Measurements from ENCODE around the gene PDE9A.
"Not testable (repeated sequence)": the region's sequence is repeated elsewhere in the genome, so short reads cannot be mapped to it uniquely, and the experiment has no call there.

Gene PDE9A

DNA sequence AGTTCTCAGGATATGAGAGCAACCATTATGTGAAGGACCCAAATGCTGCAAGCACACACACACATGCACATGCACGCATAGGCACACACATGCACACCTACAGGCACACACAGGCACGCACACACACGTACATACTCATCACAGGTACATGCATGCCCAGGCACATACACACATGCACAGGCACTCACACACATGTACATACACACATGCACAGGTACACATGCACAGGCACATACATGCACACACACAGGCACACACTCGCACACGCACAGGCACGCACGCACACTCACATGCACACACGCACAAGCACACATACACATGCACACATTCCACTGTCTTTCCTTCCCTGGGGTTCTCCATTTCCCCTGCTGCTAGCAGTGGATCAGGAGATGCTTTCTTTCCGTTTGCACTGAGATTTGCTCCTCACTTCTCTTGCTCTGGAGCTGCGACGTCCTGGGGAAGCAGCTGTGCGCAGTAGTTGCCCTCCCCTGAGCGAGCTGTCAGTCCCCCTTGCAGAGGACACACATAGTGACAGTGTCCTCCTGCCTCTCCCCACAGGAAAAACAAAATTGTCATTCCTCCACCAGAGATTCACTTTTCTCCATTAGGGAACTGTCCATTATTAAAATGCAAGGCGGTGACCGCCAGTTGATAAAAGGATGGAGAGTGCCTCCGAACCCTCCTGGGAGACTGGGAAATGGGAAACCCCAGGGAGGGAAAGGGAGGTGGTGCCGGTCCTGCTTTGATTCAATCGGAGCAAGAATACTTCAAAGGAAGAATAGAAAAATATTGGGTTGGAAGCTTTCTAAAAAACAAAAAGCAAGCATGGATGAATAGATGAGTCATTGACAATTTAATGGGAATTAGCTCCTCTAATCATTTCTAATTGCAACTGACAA lies 156.4 kb downstream of the PDE9A start:
- DNase-seq, result no peak

DNA sequence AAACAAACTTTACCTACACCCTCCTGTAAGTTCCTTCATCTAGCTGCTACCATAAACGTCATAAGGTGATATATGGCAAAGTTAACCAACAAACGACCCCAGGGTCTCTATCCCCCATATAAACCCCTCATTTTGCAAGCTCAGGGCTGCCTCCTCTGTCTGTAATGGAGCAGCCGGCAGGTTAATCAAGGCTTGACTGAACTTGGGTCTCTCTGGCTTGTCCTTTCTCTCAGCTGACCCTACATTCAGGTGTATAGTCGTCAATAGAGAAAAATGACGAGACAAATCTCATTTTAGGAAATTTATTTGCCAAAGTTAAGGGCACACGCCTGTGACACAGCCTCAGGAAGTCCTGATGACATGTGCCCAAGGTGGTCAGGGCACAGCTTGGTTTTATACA lies 158.5 kb downstream of the PDE9A start:
- no peak for DNase-seq

DNA sequence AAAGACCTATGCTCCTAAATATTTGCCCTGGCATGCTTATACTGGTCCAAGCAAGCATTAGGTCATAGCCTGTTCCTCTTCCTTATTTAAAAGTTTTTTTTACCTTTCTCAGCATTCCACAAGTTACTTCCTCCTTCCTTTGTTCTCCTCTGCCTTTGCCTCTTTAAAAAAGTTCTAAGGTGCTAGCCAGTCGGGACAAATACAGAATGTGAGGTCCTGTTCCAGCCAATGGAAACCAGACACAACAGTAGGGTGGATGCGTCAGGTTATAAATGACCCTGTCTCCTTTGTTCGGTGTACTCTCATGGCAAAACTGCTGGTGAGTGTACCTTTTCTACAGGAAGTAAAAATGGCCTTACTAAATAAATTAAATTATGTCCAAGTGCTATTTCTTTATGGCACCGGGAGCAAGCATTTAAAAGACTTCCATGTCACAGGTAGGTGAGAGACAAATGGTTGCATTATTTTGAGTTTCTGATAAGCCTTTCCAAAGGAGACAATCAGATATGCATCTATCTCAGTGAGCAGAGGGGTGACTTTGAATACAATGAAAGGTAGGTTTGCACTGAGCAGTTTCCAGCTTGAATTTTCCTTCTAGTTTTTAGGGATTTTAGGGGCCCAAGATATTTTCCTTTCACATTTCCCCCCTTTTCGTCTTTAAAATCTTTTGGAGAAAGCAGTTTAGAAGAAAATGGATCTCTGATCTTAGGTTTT lies 159.3 kb downstream of the PDE9A start:
- DNase-seq, result not testable (repeated sequence)

DNA sequence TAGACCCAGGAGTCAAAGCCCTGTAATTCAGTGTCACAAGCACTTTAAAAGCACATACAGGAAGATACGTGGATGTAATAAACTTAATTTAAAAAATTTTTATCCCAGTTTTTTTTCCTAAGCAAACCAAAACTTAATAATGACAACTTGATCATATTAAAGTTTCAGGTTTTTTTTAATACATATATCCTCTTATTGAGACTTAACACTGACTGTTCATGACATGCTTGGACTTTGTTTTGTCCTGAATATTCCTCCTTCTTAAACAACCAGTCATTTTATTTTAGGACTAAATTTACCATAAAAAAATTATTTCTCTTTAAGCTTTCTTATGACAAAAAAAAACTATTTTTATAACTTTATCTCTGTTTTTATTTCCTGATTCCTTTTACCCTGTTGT lies 161.8 kb downstream of the PDE9A start:
- no peak for DNase-seq

DNA sequence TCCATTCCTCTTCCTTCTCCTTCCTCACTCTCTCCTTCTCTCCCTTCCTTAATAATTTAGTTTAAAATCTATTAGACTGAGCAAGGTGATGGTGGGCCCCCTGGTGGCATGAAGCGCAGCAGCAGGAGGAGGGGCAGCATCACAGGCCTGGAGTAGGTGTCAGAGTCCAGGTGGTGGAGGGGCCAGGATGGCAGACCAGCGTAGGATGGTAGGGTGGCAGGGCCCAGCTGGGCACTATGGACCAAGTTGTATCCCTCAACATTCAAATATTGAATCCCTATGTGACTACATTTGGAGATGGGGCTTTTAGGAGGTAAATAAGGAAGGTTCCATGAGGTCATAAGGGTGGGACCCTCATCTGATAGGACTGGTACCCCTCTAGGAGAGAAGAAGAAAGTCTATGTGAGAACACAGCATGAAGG lies 164.9 kb downstream of the PDE9A start:
- peak; percentile 75 for DNase-seq

DNA sequence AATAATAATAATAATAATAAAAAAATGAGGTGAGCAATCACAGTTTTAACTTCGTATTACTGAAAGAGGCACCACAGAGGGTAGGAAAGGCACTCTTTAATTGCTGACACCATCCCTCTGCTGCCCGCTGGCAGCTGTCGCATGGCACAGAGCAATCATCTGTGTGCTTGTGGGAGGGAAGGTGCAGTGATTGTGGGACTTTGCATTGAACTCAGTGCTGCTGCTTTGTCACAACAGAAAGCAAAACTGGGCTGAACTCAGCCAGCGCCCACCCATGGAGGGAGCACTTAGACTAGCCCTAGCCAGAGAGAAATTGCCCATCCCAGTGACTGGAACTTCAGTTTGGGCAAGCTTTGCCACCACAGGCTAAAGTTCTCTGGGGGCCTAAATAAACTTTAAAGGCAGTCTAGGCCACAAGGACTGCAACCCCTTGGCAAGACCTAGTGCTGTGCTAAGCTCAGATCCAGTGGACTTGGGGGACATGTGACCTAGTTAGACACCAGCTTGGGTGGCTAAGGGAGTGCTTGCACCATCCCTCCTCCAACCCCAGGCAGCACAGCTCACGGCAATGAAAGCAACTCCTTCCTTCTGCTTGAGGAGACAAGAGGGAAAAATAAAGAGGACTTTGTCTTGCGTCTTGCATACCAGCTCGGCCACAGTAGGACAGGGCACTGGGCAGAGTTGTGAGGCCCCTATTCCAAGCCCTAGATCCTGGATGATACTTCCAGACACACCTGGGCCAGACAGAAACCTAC lies 166.6 kb downstream of the PDE9A start:
- DNase-seq, result no peak

DNA sequence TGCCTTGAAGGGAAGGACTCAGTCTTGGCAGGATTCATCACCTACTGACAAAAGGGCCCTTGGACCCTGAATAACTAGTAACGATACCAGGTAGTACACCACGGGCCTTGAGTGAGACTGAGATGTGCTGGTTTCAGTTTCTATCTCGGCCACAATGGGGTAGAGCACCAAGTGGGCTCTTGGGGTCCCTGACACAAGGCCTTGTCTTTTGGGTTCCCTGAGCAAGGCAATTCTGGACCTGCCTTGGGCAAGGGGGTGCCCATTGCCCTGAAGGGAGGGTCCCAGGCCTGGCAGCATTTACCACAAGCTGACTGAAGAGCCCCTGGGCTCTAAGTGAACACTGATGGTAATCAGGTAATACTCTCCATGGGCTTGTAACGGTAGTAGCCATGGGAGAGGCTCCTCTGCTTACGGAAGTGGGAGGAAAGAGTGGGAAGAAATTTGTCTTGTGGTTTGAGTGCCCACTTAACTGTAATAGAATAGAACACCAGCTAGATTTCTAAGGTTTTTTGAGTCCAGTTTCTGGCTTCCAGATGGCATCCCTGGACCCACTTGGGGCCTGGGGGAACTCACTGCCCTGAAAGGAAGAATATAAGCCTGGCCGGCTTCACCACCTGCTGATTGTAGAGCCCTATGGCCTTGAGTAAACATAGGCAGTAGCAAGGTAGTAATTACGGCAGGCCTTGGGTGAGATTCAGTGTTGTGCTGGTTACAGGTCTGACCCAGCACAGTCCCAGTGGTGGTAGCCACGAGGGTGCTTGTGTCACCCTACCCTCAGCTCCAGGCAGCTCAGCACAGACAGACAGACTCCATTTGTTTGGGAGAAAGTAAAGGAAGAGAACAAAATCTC lies 167.4 kb downstream of the PDE9A start:
- DNase-seq, result no peak
